GM18951 (cell line): ENCODE measurements around the gene CDH10.

ENCODE experiments used
- POLR2A ChIP-seq: IDR thresholded peaks from 4 replicates; pipeline ENCODE4 v1.6.1; 2011; ENCODE audit warnings: mild to moderate bottlenecking; ENCODE audit not compliant: insufficient read length, insufficient read depth; ENCODE audit errors: extremely low read depth
- in situ Hi-C: fragments of 300-500 bp; cut with MboI; formaldehyde crosslinking; loops from one replicate; pipeline ENCODE4 v1.12.0; 2022; ENCODE audit warnings: low sequenced_read_pairs, mixed read lengths, inconsistent platforms; ENCODE audit not compliant: unreplicated experiment

Gene CDH10

GRCh38 chr5:24496268-24496667 is 148.5 kb downstream of the CDH10 start:
- in situ Hi-C loops, result no loop called here
- no peak for TF ChIP-seq POLR2A

GRCh38 chr5:24492229-24492628 is 152.5 kb downstream of the CDH10 start:
- TF ChIP-seq POLR2A, result no peak
- in situ Hi-C loops, result no loop called here

DNA sequence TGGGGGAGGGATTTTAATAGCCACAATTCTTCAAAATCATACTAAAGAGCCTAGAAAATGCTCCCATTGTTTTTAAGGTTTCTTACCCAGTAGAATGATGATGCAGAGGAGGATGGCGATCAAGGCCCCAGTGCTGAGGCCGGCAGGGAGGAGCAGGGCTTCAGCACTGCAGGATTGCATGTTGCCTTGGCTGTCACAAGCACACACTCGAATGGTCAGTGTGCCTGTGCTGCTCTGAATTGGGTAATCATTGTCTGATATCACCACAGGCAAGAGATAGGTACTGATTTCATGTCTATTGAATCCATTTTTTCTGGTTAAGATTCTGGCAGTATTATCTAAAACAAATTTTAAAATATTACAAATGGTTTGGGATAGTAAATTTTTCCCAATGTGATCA is 153.3 kb downstream of the CDH10 start:
- no peak for TF ChIP-seq POLR2A
- in situ Hi-C loops, result no loop called here

DNA sequence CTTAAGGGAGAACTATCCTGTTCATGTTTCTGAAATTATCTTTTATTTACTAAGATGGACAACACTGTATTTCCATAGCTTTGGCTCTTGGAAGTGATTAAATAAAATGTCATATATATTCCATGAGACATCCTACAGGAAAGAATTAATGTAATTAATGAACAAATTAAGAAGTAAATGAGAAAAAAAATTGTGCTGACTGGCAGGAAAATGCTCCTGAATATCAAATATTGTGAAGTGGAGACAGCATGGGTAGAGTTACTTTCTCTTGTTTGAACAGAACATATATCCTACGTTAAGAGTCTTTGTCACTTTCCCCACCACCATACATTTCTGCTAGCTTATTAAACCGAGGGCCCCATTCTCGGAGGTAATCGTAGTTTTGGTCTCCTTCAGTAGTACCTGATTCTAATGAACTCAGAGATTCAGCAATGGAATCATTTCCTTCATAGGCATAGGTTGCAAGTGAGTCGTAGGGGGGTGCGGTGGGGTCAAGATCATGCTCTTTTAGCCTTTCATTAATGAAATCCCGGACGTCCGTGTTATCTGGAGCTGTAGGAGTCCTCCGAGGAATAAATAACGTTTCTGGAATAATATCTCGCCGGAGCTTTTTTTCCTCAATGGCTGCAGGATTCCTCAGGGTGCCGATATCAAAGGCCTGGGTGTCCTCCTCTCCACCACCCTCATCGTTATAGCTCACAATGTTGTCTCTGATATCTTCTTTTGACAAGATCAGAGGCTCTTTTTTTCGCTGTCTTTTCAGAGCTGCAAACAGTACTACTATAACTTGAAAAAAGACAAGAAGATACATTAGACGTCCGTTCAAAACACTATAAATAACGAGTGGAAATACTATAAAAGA is 157.2 kb downstream of the CDH10 start:
- TF ChIP-seq POLR2A, result no peak
- in situ Hi-C loops, result no loop called here

DNA sequence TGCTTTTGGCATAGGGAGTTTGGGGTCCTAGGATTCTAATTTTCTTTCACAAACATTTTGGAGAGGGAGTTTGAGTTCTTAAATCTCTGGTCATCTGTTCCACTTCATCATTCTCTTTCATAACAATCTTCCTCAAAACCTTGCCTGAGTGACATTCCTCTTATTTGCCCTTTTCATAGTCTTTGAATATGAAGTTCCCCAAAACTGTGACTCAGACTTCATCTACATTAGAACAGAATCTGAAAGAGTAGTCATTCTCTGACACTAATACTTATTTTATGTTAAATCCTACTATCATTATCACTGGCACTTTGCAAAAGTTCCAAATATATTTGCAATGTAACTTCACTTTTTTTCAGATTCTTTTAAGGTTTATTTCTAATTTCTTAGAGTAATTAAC is 163.8 kb downstream of the CDH10 start:
- in situ Hi-C loops, result no loop called here
- TF ChIP-seq POLR2A, result no peak

DNA sequence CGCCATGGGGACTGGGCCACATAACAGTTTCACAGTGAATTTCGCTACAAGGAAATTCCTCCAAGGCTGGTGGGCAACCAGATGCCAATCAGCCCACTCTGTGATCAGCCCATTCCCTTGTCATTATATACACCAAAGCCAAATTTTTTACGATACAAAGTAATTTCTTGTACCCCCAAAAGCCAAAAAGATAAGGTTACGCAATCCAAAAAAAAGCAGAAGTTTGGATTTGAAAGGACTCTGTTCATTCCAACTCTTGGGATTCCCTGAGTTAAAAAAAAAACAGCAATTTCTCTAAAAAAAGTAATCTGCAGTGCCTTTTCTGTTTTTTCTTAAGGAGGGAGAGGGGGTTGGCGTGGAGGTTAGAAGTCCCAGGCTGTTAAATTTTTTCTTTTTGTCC is 166.8 kb downstream of the CDH10 start:
- no peak for TF ChIP-seq POLR2A
- in situ Hi-C loops, result no loop called here

- in situ Hi-C loops, result no loop called here
- TF ChIP-seq POLR2A, result no peak
Measured at GRCh38 chr5:24475101-24475500, 169.7 kb downstream of the CDH10 start.

GRCh38 chr5:24474685-24475084 is 170.1 kb downstream of the CDH10 start:
- no peak for TF ChIP-seq POLR2A
- in situ Hi-C loops, result no loop called here

GRCh38 chr5:24472518-24472917 is 172.3 kb downstream of the CDH10 start:
- no peak for TF ChIP-seq POLR2A
- in situ Hi-C loops, result no loop called here

DNA sequence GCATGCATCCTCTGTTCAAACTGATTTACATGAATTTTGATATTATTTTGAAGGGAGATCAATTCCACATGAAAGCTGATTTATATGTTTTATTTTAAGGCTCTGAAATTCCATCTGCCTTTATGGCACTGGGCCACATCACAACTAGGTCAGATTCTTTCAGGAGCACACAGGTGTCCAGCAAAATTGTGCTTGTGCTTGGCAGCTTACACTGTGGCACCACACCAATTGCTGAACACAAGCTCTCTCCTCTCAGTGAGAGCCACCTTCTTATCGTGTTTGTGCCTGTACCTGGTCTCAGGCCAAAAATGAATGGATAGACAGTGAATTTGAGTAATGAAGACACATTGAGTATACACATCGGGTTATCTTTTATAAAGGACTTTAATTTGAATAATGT is 200.4 kb downstream of the CDH10 start:
- TF ChIP-seq POLR2A, result no peak
- in situ Hi-C loops, result no loop called here

- in situ Hi-C loops, result no loop called here
- TF ChIP-seq POLR2A, result no peak
Measured at GRCh38 chr5:24439465-24439864, 205.3 kb downstream of the CDH10 start.
